GM12865 (cell line): ENCODE measurements around the gene PCCA.
"Not testable (repeated sequence)": the region's sequence is repeated elsewhere in the genome, so short reads cannot be mapped to it uniquely, and the experiment has no call there.

Experiments used
- DNase-seq: peaks from one replicate; pipeline ENCODE4 v3.0.0; 2010; ENCODE audit warnings: low read depth
- H3K4me3 ChIP-seq: 2 replicates; pipeline ENCODE4 v1.5.1; 2011; ENCODE audit warnings: mild to moderate bottlenecking, low read depth, low read length, control low read depth
- CTCF ChIP-seq: IDR thresholded peaks from 2 replicates; pipeline ENCODE4 v1.5.1; 2011; ENCODE audit warnings: low read length, control low read depth, low read depth, inconsistent platforms; ENCODE audit not compliant: insufficient read depth; ENCODE audit errors: missing control alignments

Gene PCCA

DNA sequence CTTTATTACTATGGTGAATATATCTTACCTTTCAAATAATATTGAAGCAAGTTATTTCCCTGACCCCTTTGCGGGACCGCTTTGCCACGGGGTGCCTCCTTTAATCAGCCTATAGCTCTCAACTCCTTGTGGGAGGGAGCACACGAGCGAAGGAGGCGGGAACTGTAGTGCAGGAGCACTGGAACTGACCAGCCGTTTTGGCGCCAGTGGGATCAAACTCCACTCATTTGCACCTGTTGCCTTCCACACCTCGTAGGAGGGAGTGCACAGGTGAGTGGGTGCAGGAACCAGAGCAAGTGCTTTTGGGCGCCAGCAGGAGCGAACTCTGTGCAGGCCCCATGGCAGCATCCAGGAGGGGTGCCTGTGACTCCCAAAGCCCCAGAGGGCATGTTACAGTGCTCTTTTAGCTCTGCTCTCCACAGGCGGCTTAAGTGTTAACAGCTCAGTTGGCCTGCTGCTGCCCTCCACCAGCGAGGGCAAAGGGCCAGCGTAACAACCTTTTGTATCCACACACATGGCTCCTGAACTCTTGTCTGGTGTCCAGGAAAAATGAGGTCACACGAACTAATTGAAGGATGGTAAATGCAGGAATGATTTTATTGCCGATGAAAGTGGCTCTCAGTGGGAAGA, 292.8 kb downstream of the PCCA start:
- DNase-seq, result no peak
- H3K4me3 ChIP-seq, result no peak overlapping the region
- TF ChIP-seq CTCF, result no peak

- no peak overlapping the region for H3K4me3 ChIP-seq
- no peak for DNase-seq
- no peak for TF ChIP-seq CTCF
Measured at GRCh38 chr13:100382785-100383184, 293.9 kb downstream of the PCCA start.

GRCh38 chr13:100387416-100387815, 298.5 kb downstream of the PCCA start:
- H3K4me3 ChIP-seq, result no peak overlapping the region
- DNase-seq, result no peak
- no peak for TF ChIP-seq CTCF

DNA sequence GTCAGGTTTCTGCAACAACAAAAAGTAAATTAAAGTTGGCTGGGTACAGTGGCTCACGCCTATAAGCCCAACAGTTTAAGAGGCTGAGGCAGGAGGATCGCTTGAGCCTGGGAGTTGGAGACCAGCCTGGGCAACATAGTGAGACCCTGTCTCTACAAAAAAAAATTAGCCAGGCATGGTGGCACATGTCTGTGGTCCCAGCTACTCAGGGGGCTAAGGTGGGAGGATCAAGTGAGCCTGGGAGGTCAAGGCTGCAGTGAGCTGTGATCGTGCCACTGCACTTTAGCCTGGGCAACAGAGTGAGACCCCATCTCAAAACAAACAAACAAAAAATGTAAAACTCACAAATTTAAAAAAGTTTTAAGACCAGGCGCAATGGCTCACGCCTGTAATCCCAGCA, 299.3 kb downstream of the PCCA start:
- DNase-seq, H3K4me3 ChIP-seq: not testable (repeated sequence)

GRCh38 chr13:100388923-100389322, 300.0 kb downstream of the PCCA start:
- no peak for TF ChIP-seq CTCF
- DNase-seq, result no peak
- no peak overlapping the region for H3K4me3 ChIP-seq

GRCh38 chr13:100389617-100390016, 300.7 kb downstream of the PCCA start:
- TF ChIP-seq CTCF, result no peak
- DNase-seq, result peak; percentile 24

GRCh38 chr13:100392709-100393630, 304.1 kb downstream of the PCCA start:
- TF ChIP-seq CTCF, result no peak
- H3K4me3 ChIP-seq, result no peak overlapping the region
- DNase-seq, result peak; percentile 73

More at GRCh38 chr13:100389617-100390016, 300.7 kb downstream of the PCCA start:
- no peak overlapping the region for H3K4me3 ChIP-seq
